HG03460 (cell line): ENCODE measurements around the gene GRIK1.
"Not testable (repeated sequence)": the region's sequence is repeated elsewhere in the genome, so short reads cannot be mapped to it uniquely, and the experiment has no call there.

Experiments
- ATAC-seq: cut with Tn5 transposase; IDR thresholded peaks from one replicate; pipeline ENCODE4 v1.9.1; 2021; ENCODE audit not compliant: unreplicated experiment

Gene GRIK1

GRCh38 chr21:29939924-29940275, at the start of gene GRIK1:
GRIK1 (minus strand) TSS chr21:29939996.
- no peak for ATAC-seq

- no peak for ATAC-seq
Measured at GRCh38 chr21:29987762-29988161, 48.0 kb upstream of the GRIK1 start.

GRCh38 chr21:29985866-29986265, 46.1 kb upstream of the GRIK1 start:
- ATAC-seq, result no peak

GRCh38 chr21:29979043-29979442, 39.2 kb upstream of the GRIK1 start:
- ATAC-seq, result no peak

GRCh38 chr21:29975776-29976175, 36.0 kb upstream of the GRIK1 start:
- no peak for ATAC-seq

- ATAC-seq, result no peak
Measured at GRCh38 chr21:29973258-29973657, 33.5 kb upstream of the GRIK1 start.

- no peak for ATAC-seq
Measured at GRCh38 chr21:29961291-29962027, 21.7 kb upstream of the GRIK1 start.

- no peak for ATAC-seq
Measured at GRCh38 chr21:29958551-29958950, 18.8 kb upstream of the GRIK1 start.

- ATAC-seq, result not testable (repeated sequence)
Measured at GRCh38 chr21:29958035-29958434, 18.2 kb upstream of the GRIK1 start.

GRCh38 chr21:29953690-29954089, 13.9 kb upstream of the GRIK1 start:
- ATAC-seq, result no peak

GRCh38 chr21:29953072-29953471, 13.3 kb upstream of the GRIK1 start:
- ATAC-seq, result no peak

GRCh38 chr21:29951911-29952310, 12.1 kb upstream of the GRIK1 start:
- no peak for ATAC-seq

- no peak for ATAC-seq
Measured at GRCh38 chr21:29949991-29950390, 10.2 kb upstream of the GRIK1 start.

GRCh38 chr21:29947119-29947518, 7.3 kb upstream of the GRIK1 start:
- ATAC-seq, result no peak

- no peak for ATAC-seq
Measured at GRCh38 chr21:29943885-29944284, 4.1 kb upstream of the GRIK1 start.

- ATAC-seq, result no peak
Measured at GRCh38 chr21:29942034-29942433, 2.2 kb upstream of the GRIK1 start.

- no peak for ATAC-seq
Measured at GRCh38 chr21:29940991-29941390, 1.2 kb upstream of the GRIK1 start.

GRCh38 chr21:29940361-29940760, 565 bp upstream of the GRIK1 start:
- ATAC-seq, result no peak

GRCh38 chr21:29939104-29939923, 482 bp downstream of the GRIK1 start:
- ATAC-seq, result no peak

GRCh38 chr21:29938776-29939103, 1.1 kb downstream of the GRIK1 start:
- no peak for ATAC-seq

GRCh38 chr21:29933088-29933487, 6.7 kb downstream of the GRIK1 start:
- ATAC-seq, result no peak

GRCh38 chr21:29928537-29928936, 11.3 kb downstream of the GRIK1 start:
- ATAC-seq, result no peak

GRCh38 chr21:29920938-29921337, 18.9 kb downstream of the GRIK1 start:
- ATAC-seq, result no peak
